ENCODE data around the gene AUTS2. TPM values are rescaled to one million over a fixed set of nuclear protein-coding genes. Genes with fewer than 3 reads are reported as not detected.

Gene AUTS2
- polyA plus RNA-seq, 1 donor (not counting 4 experiments of a cell fraction or from before 2014, with no cell fraction given) = 4.7 TPM

DNA sequence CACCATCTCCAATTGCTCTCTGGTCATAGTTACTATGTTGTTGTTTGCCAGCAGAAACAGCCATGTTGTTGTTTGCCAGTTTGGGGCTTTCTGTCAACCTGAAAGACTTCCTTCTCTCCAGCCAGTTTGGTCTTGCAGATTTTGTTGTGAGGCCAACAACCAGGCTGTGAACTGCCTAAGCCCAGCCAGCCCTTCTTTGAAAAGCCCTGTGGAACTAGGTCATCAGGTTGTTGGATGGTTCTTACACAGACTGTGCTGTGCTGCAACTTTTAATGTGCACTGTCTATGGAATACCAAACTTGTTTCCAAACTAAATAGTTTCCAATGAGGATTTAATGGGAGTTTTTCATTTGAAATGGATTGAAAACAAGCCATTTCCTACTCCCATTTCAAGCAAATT is 940.9 kb downstream of the AUTS2 start:
- H3K9ac ChIP-seq (ENCODE audit: control insufficient read depth, extremely low read depth, insufficient read depth, low read length) = no peak overlapping the region
- no peaks in the 10 kb centered on the region for H3K9me3 ChIP-seq (ENCODE audit: control insufficient read depth, low read depth, low read length)
- FAIRE-seq = peak; percentile 77
- no peaks in the 10 kb centered on the region for H3K36me3 ChIP-seq (ENCODE audit: control insufficient read depth in 2 of 2, extremely low read depth in 1 of 2, insufficient read depth in 2 of 2, low read length in 2 of 2)
- DNase-seq (ENCODE audit: low read depth, low spot score) = no peak
- H2AFZ ChIP-seq (ENCODE audit: control insufficient read depth, low read length) = peak overlapping the region; percentile 27
- H4K20me1 ChIP-seq (ENCODE audit: control insufficient read depth, extremely low read depth, insufficient read depth, low read length) = no peaks in the 10 kb centered on the region
- TF ChIP-seq CTCF (optimal IDR thresholded peaks at IDR 0.05 in 1 of 3, IDR thresholded peaks at IDR 0.05 in 1 of 3, conservative IDR thresholded peaks at IDR 0.05 in 1 of 3; ENCODE audit: extremely low read depth in 1 of 3, insufficient read depth in 2 of 3, low read length in 3 of 3) = no peak
- no peak for TF ChIP-seq EZH2 (IDR thresholded peaks at IDR 0.05; ENCODE audit: low read length)
- dilution Hi-C loops (cut with MboI; ENCODE audit: extremely low pct_ligation_motif_present, low sequenced_read_pairs) = no loop called here
- H3K27ac ChIP-seq (ENCODE audit: control insufficient read depth, insufficient read depth, low read length) = no peak overlapping the region
- H3K79me2 ChIP-seq (ENCODE audit: control insufficient read depth, insufficient read depth, low read length) = no peaks in the 10 kb centered on the region
- peaks cover 3% of the 10 kb centered on the region for H3K4me1 ChIP-seq (ENCODE audit: control insufficient read depth, extremely low read depth, insufficient read depth, low read length)
- no peak overlapping the region for H3K4me2 ChIP-seq (ENCODE audit: control insufficient read depth, extremely low read depth, insufficient read depth, low read depth, low read length)
- peaks cover 5% of the 10 kb centered on the region for H3K27me3 ChIP-seq (ENCODE audit: control insufficient read depth, extremely low read depth, insufficient read depth, low read length)
- H3K9me1 ChIP-seq (ENCODE audit: control insufficient read depth, extremely low read depth, insufficient read depth, low read length) = no peaks in the 10 kb centered on the region
- no peak overlapping the region for H3K4me3 ChIP-seq (ENCODE audit: control insufficient read depth in 2 of 3, extremely low read depth in 1 of 3, insufficient read depth in 2 of 3, low read depth in 1 of 3, low read length in 3 of 3)

- dilution Hi-C loops (cut with MboI; ENCODE audit: extremely low pct_ligation_motif_present, low sequenced_read_pairs) = no loop called here
- Histone ChIP-seq H3K4me2 (ENCODE audit: control insufficient read depth, extremely low read depth, insufficient read depth, low read depth, low read length) (no peak overlapping the region), H4K20me1 (ENCODE audit: control insufficient read depth, extremely low read depth, insufficient read depth, low read length) (no peaks in the 10 kb centered on the region), H2AFZ (ENCODE audit: control insufficient read depth, low read length) (no peak overlapping the region), H3K27me3 (ENCODE audit: control insufficient read depth, extremely low read depth, insufficient read depth, low read length) (peaks cover 5% of the 10 kb centered on the region), H3K9me1 (ENCODE audit: control insufficient read depth, extremely low read depth, insufficient read depth, low read length) (no peaks in the 10 kb centered on the region), H3K9me3 (ENCODE audit: control insufficient read depth, low read depth, low read length) (no peaks in the 10 kb centered on the region), H3K9ac (ENCODE audit: control insufficient read depth, extremely low read depth, insufficient read depth, low read length) (no peak overlapping the region), H3K4me1 (ENCODE audit: control insufficient read depth, extremely low read depth, insufficient read depth, low read length) (peaks cover 3% of the 10 kb centered on the region), H3K4me3 (ENCODE audit: control insufficient read depth in 2 of 3, extremely low read depth in 1 of 3, insufficient read depth in 2 of 3, low read depth in 1 of 3, low read length in 3 of 3) (no peak overlapping the region), H3K36me3 (ENCODE audit: control insufficient read depth in 2 of 2, extremely low read depth in 1 of 2, insufficient read depth in 2 of 2, low read length in 2 of 2) (no peaks in the 10 kb centered on the region), H3K79me2 (ENCODE audit: control insufficient read depth, insufficient read depth, low read length) (no peaks in the 10 kb centered on the region), H3K27ac (ENCODE audit: control insufficient read depth, insufficient read depth, low read length) (no peak overlapping the region)
- DNase-seq (ENCODE audit: low read depth, low spot score) (no peak), FAIRE-seq (no peak)
- no peak for TF ChIP-seq EZH2 (IDR thresholded peaks at IDR 0.05; ENCODE audit: low read length)
- no peak for TF ChIP-seq CTCF (optimal IDR thresholded peaks at IDR 0.05 in 1 of 3, IDR thresholded peaks at IDR 0.05 in 1 of 3, conservative IDR thresholded peaks at IDR 0.05 in 1 of 3; ENCODE audit: extremely low read depth in 1 of 3, insufficient read depth in 2 of 3, low read length in 3 of 3)
These were observed 941.3 kb downstream of the AUTS2 start for GRCh38 chr7:70539617-70540016.
